HG02943 (cell line): Measurements from ENCODE around the gene HNRNPAB.
"Not testable (repeated sequence)": the region's sequence is repeated elsewhere in the genome, so short reads cannot be mapped to it uniquely, and the experiment has no call there.

Source experiments
- ATAC-seq: cut with Tn5 transposase; IDR thresholded peaks from one replicate; pipeline ENCODE4 v1.9.1; 2021; ENCODE audit warnings: mild to moderate bottlenecking, low read depth, moderate library complexity; ENCODE audit not compliant: unreplicated experiment

The HNRNPAB gene

GRCh38 chr5:178241231-178241663 is 36.9 kb downstream of the HNRNPAB start:
- no peak for ATAC-seq

GRCh38 chr5:178241688-178242231 is 37.4 kb downstream of the HNRNPAB start:
- no peak for ATAC-seq

- ATAC-seq, result no peak
These were observed 38.1 kb downstream of the HNRNPAB start for GRCh38 chr5:178242416-178242815.

GRCh38 chr5:178244576-178244975 is 40.2 kb downstream of the HNRNPAB start:
- ATAC-seq, result no peak

GRCh38 chr5:178245389-178245788 is 41.1 kb downstream of the HNRNPAB start:
- no peak for ATAC-seq

- no peak for ATAC-seq
These were observed 42.4 kb downstream of the HNRNPAB start for GRCh38 chr5:178246624-178247279.

GRCh38 chr5:178247481-178248456 is 43.4 kb downstream of the HNRNPAB start:
- ATAC-seq, result no peak

- no peak for ATAC-seq
These were observed 44.4 kb downstream of the HNRNPAB start for GRCh38 chr5:178248750-178249149.

- ATAC-seq, result no peak
These were observed 45.1 kb downstream of the HNRNPAB start for GRCh38 chr5:178249191-178249989.

- no peak for ATAC-seq
These were observed 45.9 kb downstream of the HNRNPAB start for GRCh38 chr5:178250263-178250662.

GRCh38 chr5:178252258-178252657 is 47.9 kb downstream of the HNRNPAB start:
- ATAC-seq, result no peak

GRCh38 chr5:178253632-178254031 is 49.3 kb downstream of the HNRNPAB start:
- ATAC-seq, result not testable (repeated sequence)

GRCh38 chr5:178256746-178257145 is 52.4 kb downstream of the HNRNPAB start:
- no peak for ATAC-seq

- ATAC-seq, result no peak
These were observed 53.3 kb downstream of the HNRNPAB start for GRCh38 chr5:178257650-178258049.

- ATAC-seq, result no peak
These were observed 55.5 kb downstream of the HNRNPAB start for GRCh38 chr5:178259623-178260536.
